Loucy (cell line): ENCODE results near the gene CD80.

ENCODE experiments used
- CTCF ChIP-seq: fragments of 200-600 bp; sonication (generic); conservative IDR thresholded peaks from 2 replicates; pipeline ENCODE4 v1.5.1; 2014; ENCODE audit warnings: mild to moderate bottlenecking, antibody characterized with exemption, low read length
- EZH2phosphoT487 ChIP-seq: fragments of 200-600 bp; IDR thresholded peaks from 2 replicates; pipeline ENCODE4 v1.6.1; 2018; ENCODE audit warnings: antibody characterized with exemption, mild to moderate bottlenecking, moderate library complexity, borderline replicate concordance

- TF ChIP-seq CTCF (no peak), EZH2phosphoT487 (no peak)
Observed at GRCh38 chr3:119541547-119541946, 17.9 kb downstream of the CD80 start.
